PFSK-1 (cell line): Measurements from ENCODE around the gene EML2.

ENCODE experiments used
- FOXP2 ChIP-seq: optimal IDR thresholded peaks from 2 replicates; pipeline ENCODE3; 2011; ENCODE audit warnings: borderline replicate concordance, control low read depth, inconsistent platforms; ENCODE audit not compliant: insufficient read depth; ENCODE audit errors: extremely low read length, extremely low read depth
- POLR2AphosphoS5 ChIP-seq: IDR thresholded peaks from 2 replicates; pipeline ENCODE4 v1.6.1; 2012; ENCODE audit warnings: low read depth, mild to moderate bottlenecking, control low read depth, low read length, moderate library complexity
- REST ChIP-seq, 2 experiments: IDR thresholded peaks; 2 replicates each; pipeline versions ENCODE4 v1.6.1 to v1.8.0; 2011 to 2012; ENCODE audit warnings: low read depth in 2 of 2, low read length in 2 of 2, control low read depth in 1 of 2, inconsistent platforms in 1 of 2, mild to moderate bottlenecking in 1 of 2, moderate library complexity in 1 of 2; ENCODE audit not compliant: insufficient read depth in 1 of 2
- SIN3A ChIP-seq: IDR thresholded peaks from 2 replicates; pipeline ENCODE4 v1.6.1; 2012; ENCODE audit warnings: mild to moderate bottlenecking, low read length, moderate library complexity, borderline replicate concordance; ENCODE audit not compliant: insufficient read depth
- TAF1 ChIP-seq: IDR thresholded peaks from 2 replicates; pipeline ENCODE4 v1.6.1; 2012; ENCODE audit warnings: low read length, control low read depth, borderline replicate concordance; ENCODE audit not compliant: insufficient read depth

EML2 gene

GRCh38 chr19:45584332-45585157 is 54.7 kb downstream of the EML2 start, which contains the start of gene OPA3:
OPA3 (minus strand) TSS chr19:45584802; CDS start chr19:45584764, 38 bp downstream.
- TF ChIP-seq FOXP2 (peak; percentile 99), SIN3A (0 out of 2 replicates have a peak, but pooled peaks have one; percentile 4), REST (IDR thresholded peaks at IDR 0.05; ENCODE audit: insufficient read depth in 1 of 2, low read depth in 2 of 2, low read length in 2 of 2) (0 out of 4 replicates have a peak, but pooled peaks of 1 of the 2 experiments have one; percentile 27), POLR2AphosphoS5 (peak; percentile 64), TAF1 (no peak; the same call in 1 of the 2 replicates)

DNA sequence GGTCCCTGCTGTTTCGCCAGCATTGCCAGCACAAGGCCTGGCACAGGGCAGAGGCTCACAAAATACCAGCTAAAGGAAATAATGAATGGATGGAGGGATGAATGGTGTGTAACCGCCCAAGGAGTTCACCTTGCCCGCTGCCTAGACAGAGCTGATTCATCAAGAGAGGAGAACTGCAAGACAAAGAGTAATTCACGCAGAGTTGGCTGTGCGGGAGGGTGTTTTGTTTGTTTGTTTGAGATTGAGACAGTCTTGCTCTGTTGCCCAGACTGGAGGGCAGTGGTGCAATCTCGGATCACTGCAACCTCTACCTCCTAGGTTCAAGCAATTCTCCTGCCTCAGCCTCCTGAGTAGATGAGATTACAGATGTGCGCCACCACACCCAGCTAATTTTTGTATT is 57.6 kb downstream of the EML2 start:
- no peak for TF ChIP-seq TAF1

GRCh38 chr19:45578861-45579260 is 60.3 kb downstream of the EML2 start:
- TF ChIP-seq SIN3A (no peak), FOXP2 (no peak), TAF1 (no peak), POLR2AphosphoS5 (no peak), REST (IDR thresholded peaks at IDR 0.05; ENCODE audit: insufficient read depth in 1 of 2, low read depth in 2 of 2, low read length in 2 of 2) (no peak)

- TF ChIP-seq FOXP2 (no peak), POLR2AphosphoS5 (no peak), REST (IDR thresholded peaks at IDR 0.05; ENCODE audit: insufficient read depth in 1 of 2, low read depth in 2 of 2, low read length in 2 of 2) (no peak), TAF1 (no peak), SIN3A (no peak)
Measured at GRCh38 chr19:45577111-45577905, 61.9 kb downstream of the EML2 start.

DNA sequence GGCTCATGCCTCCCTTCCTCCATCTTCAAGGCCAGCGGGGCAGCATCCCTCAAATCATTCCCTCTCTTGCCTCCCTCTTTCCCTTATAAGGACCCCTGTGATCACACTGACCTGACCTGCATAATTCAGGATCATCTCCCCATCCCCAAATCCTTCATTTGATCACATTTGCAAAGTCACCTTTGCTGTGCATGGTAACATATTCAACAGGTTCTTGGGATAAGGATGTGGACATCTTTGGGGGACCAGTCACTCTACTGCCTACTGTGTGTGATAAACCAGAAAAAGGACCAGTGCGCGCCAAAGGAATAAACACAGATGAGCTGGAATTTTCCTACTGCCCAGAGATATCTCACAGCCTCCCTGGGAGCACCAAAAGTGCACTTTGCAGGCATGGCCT is 62.5 kb downstream of the EML2 start:
- TF ChIP-seq REST (IDR thresholded peaks at IDR 0.05; ENCODE audit: insufficient read depth in 1 of 2, low read depth in 2 of 2, low read length in 2 of 2) (no peak), FOXP2 (no peak)
